ENCODE measurements around the gene GSAP.
A peak's percentile ranks its signal among the peaks of the same experiment; 100 is the strongest.

The GSAP gene

GRCh38 chr7:77354484-77354883 lies 61.7 kb downstream of the GSAP start:
- H3K4me3 ChIP-seq (ENCODE audit: low read depth, low read length), result no peak overlapping the region
- no peak for TF ChIP-seq CTCF (IDR thresholded peaks at IDR 0.05; ENCODE audit: insufficient read depth, low read depth, low read length, missing control alignments)
- no peak for DNase-seq (ENCODE audit: low read depth)

- DNase-seq (ENCODE audit: low read depth), result no peak
- no peak for TF ChIP-seq CTCF (IDR thresholded peaks at IDR 0.05; ENCODE audit: insufficient read depth, low read depth, low read length, missing control alignments)
- no peak overlapping the region for H3K4me3 ChIP-seq (ENCODE audit: low read depth, low read length)
Measured at GRCh38 chr7:77353911-77354310, 62.2 kb downstream of the GSAP start.

- TF ChIP-seq CTCF (IDR thresholded peaks at IDR 0.05; ENCODE audit: insufficient read depth, low read depth, low read length, missing control alignments), result no peak
- H3K4me3 ChIP-seq (ENCODE audit: low read depth, low read length), result no peak overlapping the region
- no peak for DNase-seq (ENCODE audit: low read depth)
Measured at GRCh38 chr7:77353407-77353721, 62.8 kb downstream of the GSAP start.

GRCh38 chr7:77352665-77353406 lies 63.3 kb downstream of the GSAP start:
- TF ChIP-seq CTCF (IDR thresholded peaks at IDR 0.05; ENCODE audit: insufficient read depth, low read depth, low read length, missing control alignments), result no peak
- DNase-seq (ENCODE audit: low read depth), result peak; percentile 52

GRCh38 chr7:77351539-77352004 lies 64.6 kb downstream of the GSAP start:
- peak overlapping the region; percentile 41 for H3K4me3 ChIP-seq (ENCODE audit: low read depth, low read length)
- no peak for TF ChIP-seq CTCF (IDR thresholded peaks at IDR 0.05; ENCODE audit: insufficient read depth, low read depth, low read length, missing control alignments)
- DNase-seq (ENCODE audit: low read depth), result peak; percentile 96

More at GRCh38 chr7:77352665-77353406, 63.3 kb downstream of the GSAP start:
- no peak overlapping the region for H3K4me3 ChIP-seq (ENCODE audit: low read depth, low read length)

- no peak for DNase-seq (ENCODE audit: low read depth)
- no peak for TF ChIP-seq CTCF (IDR thresholded peaks at IDR 0.05; ENCODE audit: insufficient read depth, low read depth, low read length, missing control alignments)
- no peak overlapping the region for H3K4me3 ChIP-seq (ENCODE audit: low read depth, low read length)
Measured at GRCh38 chr7:77349141-77349540, 67.0 kb downstream of the GSAP start.

GRCh38 chr7:77348371-77348813 lies 67.8 kb downstream of the GSAP start:
- TF ChIP-seq CTCF (IDR thresholded peaks at IDR 0.05; ENCODE audit: insufficient read depth, low read depth, low read length, missing control alignments), result no peak
- H3K4me3 ChIP-seq (ENCODE audit: low read depth, low read length), result no peak overlapping the region
- DNase-seq (ENCODE audit: low read depth), result no peak
